Measurements from ENCODE around the gene PANK1.

The PANK1 gene
- total RNA-seq: 2.7 reads per million in 2 donors

DNA sequence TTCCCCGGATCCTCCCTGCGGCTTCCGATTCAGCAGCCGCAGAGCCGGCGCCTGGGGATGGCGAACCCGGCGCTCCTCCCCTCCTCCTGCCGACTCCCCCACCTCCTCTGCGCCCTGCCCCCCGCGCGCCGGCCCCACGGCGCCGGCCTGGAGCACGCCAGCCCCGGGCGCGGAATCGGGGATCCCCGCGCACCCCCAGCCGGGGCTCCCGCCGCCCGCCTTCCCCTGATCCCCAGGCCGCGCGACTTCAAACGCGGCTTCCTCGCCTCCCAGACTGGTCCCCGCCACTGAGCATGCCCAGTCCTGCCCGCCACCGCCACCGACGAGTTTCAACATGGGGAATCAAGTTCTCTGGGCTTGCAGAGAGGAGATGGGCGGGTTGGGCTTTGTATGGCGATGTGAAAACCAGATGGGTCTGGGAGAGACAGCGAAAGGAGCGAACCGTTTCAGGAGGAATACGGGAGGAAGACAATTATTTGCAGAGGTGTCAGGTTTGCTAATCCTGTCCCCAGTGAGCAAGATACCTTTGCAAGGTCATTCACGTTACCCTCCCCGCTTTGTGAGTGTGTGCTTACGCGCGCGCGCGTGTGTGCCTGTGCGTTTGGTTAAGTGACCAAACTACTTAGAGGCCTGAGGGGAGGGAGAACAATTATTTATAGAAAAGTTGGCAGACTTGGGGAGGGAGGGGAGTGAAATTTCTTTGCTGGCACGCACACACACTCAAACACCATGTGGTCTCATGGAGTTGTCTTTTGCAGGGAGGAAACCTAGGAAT, at the start of gene PANK1:
Gene PANK1, minus strand, starts transcription at position 276 of the 775 bp plus-strand sequence. CDS start 351 bp downstream, outside the sequence.
- peak; percentile 64 for DNase-seq

DNA sequence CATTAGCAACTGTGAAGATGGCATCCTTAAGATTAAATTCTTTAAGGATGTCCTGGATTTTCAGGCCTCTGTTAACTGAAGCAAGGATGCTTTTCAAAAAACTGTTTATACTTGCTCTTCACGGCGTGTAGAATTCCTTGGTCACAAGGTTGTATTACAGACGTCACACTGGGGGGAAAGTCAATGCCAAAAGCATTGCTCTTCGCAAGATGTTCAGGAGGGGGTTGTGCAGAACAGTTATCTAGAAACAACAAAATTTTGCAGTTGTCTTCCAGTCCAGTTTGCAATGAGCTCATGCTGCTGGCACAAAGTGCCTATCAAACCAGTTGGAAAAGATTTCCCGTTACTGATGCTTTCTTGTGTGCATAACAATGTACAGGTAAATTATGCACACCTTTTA, 48.1 kb upstream of the PANK1 start:
- no peak for DNase-seq

DNA sequence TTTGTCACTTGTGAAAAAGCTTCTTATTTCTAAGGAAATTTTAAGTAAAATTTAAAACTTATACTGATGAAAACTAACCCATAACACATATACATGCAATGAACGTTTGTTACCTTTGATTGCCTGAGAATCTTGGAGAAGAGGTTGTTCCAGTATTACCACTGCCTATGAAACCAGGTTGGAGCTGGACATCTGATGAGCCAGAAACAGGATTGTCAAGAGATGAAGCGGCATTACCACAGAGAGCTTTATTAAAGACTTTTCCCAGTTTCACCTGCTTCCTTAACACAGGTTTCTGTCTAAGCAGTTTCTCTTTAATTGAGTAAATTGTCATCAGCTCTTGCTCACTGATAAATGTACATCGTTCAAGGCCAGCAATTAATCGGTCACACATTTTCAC, 47.4 kb upstream of the PANK1 start:
- no peak for DNase-seq

- DNase-seq: no peak
These were observed 45.0 kb upstream of the PANK1 start for GRCh38 chr10:89690027-89690426.

DNA sequence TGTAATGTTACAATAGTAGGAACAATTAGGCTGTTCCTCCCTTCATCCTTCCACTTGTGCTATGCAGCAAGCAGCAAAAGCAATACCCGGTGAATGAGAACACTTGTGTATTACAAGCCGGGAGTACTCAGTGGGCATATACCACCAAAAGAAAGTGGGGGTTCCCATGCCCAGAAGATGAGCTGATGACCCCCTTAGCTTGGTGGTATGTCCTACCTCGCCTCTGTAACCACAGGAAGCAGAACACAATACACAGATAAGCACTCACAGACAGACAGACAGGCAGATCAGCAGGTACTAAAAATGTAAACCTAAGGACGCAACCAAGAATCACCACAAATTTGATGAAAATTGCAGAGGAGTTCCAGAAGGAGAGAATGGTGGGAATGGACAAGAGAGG, 40.9 kb upstream of the PANK1 start:
- no peak for DNase-seq

DNA sequence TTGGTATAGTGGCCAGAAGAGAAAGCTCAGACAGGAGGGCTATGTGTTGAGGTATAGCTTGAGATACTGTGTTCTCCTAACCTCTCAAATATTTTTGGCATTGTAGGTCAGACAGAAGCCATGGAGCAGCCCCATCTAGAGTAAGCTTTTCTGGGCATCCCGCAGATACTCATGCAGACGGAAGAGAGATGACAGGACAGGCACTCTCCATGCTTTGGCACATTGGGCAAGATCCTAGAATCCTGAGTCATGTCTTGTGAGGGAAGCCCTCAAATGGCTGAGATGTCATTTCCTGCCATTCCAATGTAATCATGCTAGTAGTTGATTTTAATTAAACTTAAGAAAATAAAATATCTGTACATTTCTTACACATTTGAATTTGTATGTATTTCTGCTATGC, 39.6 kb upstream of the PANK1 start:
- no peak for DNase-seq

DNA sequence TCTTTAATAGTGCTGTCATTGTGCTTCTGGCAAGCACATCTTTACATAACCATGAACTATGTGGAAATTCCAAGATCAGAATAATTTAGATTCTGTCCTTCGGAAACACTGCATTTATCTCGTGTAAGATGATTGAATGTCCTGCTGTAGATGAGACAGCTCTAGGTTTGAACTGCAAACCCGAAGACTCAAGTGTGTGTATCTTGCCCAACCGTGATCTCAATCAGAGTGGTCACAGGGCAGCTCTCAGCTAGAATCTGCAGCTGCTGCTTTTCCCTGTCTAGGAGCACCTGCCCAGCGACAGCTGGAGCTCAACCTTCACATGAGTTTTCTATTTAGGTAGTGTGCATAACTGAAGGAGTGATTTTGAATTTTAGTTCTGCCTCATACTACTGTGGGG, 38.8 kb upstream of the PANK1 start:
- DNase-seq: no peak

- no peak for DNase-seq
These were observed 34.9 kb upstream of the PANK1 start for GRCh38 chr10:89679986-89680385.

DNA sequence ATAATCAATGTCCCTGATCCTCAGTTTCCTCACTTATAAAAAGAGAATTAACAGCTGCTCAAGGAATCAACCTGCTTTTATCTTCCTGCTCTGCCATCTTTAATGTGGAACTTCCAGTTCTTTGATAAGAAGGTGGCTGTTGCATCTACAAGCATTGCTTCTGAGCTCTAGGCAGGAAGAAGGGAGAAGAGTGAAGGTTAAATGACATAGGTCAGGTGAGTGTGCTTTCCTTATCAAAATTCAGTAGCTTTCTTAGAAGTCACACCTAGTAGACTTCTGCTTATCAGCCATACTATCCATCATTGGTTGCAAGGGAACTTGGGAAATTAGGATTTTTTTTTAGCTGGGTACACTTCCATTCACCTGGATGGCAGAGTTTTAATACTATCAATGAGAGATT, 32.3 kb upstream of the PANK1 start:
- no peak for DNase-seq

- DNase-seq: no peak
These were observed 25.9 kb upstream of the PANK1 start for GRCh38 chr10:89670926-89671325.

DNA sequence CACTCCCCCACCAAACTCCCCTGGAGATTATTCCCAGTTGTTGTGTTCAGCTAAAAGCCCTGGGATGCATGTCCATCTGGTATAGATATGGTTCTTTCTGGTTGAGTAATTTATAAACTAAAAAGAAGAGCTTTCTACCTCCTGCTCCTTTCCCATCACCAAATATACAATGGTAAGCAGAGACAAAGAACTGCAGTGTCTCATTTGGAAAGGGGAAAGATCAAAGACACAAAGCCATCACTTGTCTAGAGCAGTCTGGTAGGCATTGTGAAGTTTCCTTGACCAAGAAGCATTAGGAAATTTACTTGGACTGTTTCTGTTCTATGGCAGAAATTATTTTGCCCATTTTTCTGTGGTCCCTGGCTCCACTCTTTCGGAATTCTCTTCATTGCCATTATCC, 24.9 kb upstream of the PANK1 start:
- no peak for DNase-seq

- no peak for DNase-seq
These were observed 23.5 kb upstream of the PANK1 start for GRCh38 chr10:89668386-89669071.

DNA sequence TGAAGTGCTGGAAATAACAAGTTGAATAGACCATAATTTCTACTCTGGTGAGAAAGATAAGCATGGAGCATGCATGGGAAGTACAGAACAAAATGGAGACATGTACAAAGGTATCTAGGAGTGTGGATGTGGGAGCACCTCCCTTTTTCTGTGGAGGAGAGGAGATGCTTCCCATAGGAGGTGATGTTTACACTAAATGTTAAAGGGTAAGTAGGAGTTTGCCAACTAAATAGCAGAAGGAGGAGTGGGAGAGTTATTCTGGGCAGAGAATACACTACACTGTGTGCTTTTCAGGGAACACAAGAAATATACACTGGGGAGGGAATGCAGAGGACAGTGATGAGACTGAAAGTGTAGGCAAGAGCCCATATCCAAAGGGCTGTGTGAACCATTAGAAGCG, 21.1 kb upstream of the PANK1 start:
- DNase-seq: no peak

DNA sequence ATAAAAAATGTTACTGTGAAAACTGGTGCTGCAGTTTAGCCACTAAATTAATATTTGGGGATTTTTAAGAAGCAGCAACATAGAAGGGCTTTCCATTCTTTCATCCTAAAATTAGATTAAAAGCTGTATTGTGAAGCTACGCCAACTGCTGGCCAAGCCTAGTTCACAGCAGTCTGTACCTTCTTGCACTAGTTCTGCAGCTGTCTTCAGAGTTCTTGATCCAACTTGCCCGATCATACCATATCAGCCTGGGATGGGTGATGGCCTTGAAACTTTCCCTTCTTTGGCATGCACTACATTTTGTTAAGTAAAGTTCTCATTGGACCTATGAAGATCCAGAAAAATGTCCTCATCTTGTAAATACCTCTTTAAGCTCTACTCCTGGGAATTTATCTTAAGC, 20.3 kb upstream of the PANK1 start:
- no peak for DNase-seq

GRCh38 chr10:89664203-89664602, 19.2 kb upstream of the PANK1 start:
- DNase-seq: no peak

DNA sequence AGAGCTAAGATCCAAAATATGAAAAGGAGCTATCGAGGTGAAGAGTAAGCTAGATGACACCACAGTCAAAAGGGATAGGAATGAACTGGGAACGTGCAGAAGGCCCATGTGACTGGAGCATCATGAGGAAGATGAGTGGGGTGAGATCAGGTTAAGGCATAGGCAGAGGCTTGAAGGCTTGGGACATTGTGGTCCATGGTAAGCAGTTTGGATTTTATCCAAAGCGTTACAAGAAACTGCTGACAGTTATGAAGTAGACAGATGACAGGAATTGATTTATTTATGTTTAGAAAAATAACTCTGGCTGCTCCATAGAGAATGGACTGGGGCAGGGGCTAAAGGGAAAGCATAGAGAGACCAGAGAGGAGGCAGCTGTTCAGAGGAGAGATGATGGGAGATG, 18.1 kb upstream of the PANK1 start:
- no peak for DNase-seq

GRCh38 chr10:89662596-89662995, 17.6 kb upstream of the PANK1 start:
- DNase-seq: no peak

DNA sequence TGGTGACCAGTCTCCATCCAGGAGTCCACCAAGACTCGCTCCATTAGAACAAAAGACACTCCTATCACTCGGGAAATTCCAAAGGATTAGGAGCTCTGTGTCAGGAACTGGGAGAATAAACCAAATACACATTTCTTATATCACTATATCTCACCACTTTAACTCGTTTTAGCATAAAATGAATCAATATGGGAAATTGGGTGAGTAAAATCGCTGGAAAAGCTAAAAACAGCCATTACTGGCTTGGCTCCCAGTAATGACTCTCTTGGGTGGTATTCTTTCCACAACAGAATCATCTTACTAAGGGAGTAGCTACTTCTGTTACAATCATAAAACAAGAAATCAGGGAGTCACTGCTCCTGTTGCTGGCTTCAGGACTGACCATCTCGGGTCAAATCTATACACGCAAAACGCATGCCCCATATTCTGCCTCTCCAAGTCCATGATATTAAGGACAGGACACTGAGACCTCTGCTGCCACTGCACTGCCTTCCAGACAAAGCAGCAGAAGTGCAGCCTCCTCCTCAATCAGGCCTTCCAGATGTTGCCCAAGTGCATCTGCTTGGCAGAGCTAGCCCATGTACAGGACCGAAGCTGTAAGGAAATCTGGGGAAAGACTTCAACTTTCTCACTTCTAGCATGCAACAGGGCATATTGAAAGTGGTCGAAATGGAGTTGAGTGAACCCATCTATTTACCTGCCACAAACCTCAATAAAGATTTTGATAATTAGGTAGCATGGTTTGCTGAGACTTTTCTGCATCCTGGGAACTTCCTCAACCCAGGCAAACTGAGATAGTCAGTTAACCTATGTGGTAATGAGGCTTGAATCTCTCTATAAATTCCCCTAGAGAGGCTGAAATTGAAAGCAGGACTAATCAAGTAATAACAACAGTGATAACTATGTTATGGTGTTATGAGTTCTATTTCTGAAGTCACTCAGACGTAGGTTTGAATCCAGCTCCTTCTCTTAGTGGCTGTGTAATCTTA, 14.4 kb upstream of the PANK1 start:
- DNase-seq: no peak

DNA sequence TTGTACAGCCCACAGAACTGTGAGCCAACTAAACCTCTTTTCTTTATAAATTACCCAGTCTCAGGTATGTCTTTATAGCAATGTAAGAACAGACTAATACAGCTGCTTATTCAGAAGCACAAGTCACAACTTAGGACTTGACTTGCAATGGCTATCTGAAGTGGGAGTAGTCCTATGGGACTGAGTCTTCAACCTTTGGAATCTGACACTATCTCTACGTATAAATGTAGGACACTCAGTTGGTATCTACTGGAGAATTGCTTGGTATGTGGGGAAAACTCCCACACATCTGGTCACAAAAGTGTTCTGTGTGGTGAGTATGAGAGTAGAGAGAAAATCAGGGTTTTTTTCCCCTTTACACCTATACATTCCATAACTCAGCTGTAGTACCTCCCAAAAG, 12.3 kb upstream of the PANK1 start:
- no peak for DNase-seq

DNA sequence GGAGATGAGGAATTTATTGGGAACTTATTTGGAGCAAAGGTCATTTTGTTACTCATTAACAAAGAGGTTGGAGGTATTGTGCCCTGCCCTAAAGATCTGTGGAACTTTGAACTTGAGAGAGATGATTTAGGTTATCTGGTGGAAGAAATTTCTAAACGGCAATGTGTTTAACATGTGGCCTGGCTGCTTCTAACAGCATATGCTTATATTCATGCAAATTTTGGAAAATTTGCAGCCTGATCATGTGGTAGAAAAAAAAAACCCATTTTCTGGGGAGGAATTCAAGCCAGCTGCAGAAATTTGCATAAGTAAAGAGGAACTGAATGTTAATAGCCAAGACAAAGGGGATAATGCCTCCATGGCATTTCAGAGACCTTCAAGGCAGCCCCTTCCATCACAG, 10.7 kb upstream of the PANK1 start:
- DNase-seq: no peak

DNA sequence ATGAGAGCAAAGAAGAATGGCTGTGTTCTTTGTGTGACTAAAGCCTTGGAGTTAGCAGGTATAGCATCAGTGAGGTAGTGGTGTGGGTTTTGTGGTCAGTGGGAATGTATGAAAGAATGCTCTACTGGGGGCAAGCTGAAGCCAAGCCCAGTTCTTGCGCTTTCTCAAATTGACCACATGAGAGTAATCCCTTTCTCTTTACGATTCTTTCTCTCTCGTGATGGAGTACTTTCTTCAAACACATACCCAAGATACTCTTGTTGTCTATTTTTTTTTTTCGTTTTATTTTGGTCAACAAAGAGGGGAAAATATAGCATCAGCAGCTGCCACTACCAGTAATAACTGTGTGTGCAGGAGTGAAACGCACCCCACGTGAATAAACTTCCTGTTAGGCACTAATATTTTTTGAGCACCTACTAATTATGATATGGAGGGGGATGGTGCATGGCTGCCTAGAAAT, 8.4 kb upstream of the PANK1 start:
- no peak for DNase-seq

DNA sequence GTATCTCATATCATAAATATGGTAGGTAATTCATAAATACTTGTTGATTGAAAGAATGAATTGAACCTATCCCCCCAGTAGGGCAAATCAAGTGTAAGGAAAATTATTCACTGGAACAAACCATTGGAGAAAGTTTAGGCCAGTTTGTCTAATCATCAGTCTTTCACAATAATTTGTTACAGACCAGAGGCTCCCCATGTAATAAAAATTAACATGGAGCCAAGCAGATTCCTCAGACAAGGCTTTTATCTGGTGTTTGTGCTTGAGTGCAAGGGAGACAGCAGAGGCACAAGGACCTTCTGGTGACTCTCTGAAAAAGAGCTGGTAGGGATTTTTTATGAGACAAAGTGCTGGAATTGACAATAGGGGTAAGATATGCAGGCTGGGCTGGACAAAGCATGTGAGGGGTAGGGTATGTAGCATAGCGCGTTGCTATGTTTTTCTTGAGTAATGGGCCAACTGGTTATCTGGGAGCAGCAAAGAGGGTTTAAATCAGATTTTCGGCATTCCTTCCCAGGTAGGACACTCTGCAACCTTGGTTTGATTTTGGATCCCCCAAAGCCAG, 7.8 kb upstream of the PANK1 start:
- DNase-seq: no peak
